Dermis microvascular lymphatic vessel endothelial cell (primary cell): ENCODE measurements around the gene POTEG. TPM values are rescaled to one million over a fixed set of nuclear protein-coding genes. Genes with fewer than 3 reads are reported as not detected.
"Not testable (repeated sequence)": the region's sequence is repeated elsewhere in the genome, so short reads cannot be mapped to it uniquely, and the experiment has no call there.

Source experiments
- DNase-seq, 2 donors: peaks; one replicate each; pipeline versions ENCODE4 v3.0.0 to v3.0.0-alpha.2; 2010; ENCODE audit warnings: low read depth in 2 of 2
- total RNA-seq: library from RNA; depleted of rRNA; stranded (reverse); fragments of >200 nt; gene quantifications from 2 replicates; pipeline ENCODE4 v1.2.1, GENCODE V29; 2014

The POTEG gene
- total RNA-seq, 1 donor from 2014 or later = not detected

- DNase-seq = not testable (repeated sequence)
These were observed 59.7 kb downstream of the POTEG start for GRCh38 chr14:19374451-19374903.

DNA sequence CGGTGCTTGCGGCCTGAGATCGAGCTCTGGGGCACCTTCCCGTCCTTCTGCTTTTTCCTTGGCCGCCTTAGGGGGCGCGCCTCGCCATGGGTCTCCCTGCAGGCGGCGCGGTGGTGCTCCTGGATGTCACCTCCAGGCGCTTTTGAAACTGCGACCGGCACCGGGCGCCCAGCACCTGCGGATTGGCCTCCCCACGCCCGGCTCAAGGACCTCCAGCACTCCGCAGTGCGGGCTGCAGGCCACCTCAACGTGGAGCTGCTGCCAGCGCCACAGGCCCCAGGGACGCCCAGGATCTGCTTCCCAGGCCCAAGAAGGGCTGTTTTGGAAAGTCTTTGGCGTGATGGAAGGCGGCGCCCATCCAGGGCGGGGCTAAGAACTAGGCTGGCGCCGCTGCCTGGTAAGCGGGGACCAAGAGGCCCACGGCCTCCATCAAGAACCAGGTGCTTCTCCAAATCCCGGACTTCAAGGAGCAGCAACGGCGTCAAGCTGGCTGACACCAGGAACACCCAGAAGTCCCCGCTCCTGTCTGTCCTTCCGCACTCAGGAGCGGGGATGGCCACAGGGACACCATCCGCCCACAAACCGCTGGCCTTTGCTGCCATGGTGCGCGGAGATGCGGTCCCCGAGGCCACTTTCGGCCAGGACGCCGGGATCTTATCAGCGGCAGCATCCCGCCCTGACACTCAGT, 61.2 kb downstream of the POTEG start:
- not testable (repeated sequence) for DNase-seq

GRCh38 chr14:19371767-19372166, 62.4 kb downstream of the POTEG start:
- not testable (repeated sequence) for DNase-seq

DNA sequence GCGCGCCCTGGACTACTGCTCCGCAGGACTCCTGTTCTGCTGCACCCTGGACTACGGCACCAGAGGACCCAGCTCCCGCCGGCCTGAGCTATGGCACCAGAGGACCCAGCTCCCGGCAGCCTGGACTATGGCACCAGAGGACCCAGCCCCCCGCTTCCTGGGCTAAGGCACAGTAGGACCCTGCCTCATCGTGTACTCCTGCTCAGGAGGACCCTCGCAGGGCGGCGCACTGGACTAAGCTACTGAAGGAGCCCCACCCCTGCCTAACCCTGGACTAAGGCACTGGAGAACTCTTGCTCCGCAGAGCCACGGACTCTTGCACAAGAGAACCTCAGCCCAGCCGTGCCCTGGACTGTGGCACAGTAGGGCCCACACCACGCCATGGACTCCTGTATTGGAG, 71.3 kb downstream of the POTEG start:
- not testable (repeated sequence) for DNase-seq

DNA sequence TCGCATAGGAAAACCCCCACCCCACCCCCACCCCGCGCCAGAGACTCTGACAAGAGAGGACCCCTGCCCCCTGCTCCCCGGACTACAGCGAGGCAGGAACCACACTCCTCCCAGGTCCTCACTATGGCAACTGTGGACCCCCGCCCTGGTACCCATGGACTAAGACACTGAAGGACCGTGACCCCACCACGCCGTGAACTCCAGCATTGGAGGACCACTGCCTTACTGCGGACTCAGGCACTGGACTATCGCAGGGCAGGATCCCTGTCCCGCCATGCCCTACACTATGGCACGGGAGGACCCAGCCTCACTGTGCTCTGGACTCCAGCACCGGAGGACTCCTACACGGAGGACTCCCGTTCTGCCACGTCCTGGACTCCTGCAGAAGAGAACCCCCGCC, 71.8 kb downstream of the POTEG start:
- DNase-seq = not testable (repeated sequence)

DNA sequence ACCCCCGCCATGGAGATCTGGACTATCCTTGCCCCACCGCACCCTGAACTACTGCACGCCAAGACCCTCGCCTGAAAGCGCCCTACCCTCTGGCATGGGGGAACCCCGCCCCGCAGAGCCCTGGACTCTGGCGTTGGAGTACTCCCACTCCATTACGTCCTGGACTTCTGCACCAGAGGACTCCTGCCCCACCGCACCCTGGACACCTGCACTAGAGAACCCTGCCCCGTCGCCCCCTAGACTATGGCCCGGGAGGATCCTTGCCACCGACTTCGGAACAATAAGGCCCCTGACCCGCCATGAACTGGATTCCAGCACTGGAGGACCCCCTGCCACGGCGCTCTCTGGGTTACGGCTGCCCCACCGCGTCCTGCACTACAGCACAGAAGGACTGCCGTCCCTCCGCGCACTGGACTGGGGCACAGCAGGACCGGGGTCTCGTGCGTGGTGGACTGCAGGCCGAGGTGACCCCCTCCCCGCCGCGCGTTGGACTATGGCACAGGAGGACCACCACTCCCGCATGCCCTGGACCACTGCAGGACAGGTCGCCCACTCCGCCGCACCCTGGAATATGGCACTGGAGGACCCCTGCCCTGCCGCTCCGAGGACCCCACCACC, 72.4 kb downstream of the POTEG start:
- not testable (repeated sequence) for DNase-seq

GRCh38 chr14:19360937-19361635, 73.1 kb downstream of the POTEG start:
- not testable (repeated sequence) for DNase-seq
